Measurements from ENCODE around the gene FUT9.

- TF ChIP-seq, protein P1, sequence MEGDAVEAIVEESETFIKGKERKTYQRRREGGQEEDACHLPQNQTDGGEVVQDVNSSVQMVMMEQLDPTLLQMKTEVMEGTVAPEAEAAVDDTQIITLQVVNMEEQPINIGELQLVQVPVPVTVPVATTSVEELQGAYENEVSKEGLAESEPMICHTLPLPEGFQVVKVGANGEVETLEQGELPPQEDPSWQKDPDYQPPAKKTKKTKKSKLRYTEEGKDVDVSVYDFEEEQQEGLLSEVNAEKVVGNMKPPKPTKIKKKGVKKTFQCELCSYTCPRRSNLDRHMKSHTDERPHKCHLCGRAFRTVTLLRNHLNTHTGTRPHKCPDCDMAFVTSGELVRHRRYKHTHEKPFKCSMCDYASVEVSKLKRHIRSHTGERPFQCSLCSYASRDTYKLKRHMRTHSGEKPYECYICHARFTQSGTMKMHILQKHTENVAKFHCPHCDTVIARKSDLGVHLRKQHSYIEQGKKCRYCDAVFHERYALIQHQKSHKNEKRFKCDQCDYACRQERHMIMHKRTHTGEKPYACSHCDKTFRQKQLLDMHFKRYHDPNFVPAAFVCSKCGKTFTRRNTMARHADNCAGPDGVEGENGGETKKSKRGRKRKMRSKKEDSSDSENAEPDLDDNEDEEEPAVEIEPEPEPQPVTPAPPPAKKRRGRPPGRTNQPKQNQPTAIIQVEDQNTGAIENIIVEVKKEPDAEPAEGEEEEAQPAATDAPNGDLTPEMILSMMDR (IDR thresholded peaks at IDR 0.05), result no peak
- TF ChIP-seq POLR2AphosphoS5 (IDR thresholded peaks at IDR 0.05; ENCODE audit: low read depth, low read length) (no peak), TCF7L2 (IDR thresholded peaks at IDR 0.05; ENCODE audit: low read depth, low read length) (no peak), SIN3A (IDR thresholded peaks at IDR 0.05; ENCODE audit: borderline replicate concordance, insufficient read depth, low read depth, low read length) (no peak)
- TF ChIP-seq, protein P2, sequence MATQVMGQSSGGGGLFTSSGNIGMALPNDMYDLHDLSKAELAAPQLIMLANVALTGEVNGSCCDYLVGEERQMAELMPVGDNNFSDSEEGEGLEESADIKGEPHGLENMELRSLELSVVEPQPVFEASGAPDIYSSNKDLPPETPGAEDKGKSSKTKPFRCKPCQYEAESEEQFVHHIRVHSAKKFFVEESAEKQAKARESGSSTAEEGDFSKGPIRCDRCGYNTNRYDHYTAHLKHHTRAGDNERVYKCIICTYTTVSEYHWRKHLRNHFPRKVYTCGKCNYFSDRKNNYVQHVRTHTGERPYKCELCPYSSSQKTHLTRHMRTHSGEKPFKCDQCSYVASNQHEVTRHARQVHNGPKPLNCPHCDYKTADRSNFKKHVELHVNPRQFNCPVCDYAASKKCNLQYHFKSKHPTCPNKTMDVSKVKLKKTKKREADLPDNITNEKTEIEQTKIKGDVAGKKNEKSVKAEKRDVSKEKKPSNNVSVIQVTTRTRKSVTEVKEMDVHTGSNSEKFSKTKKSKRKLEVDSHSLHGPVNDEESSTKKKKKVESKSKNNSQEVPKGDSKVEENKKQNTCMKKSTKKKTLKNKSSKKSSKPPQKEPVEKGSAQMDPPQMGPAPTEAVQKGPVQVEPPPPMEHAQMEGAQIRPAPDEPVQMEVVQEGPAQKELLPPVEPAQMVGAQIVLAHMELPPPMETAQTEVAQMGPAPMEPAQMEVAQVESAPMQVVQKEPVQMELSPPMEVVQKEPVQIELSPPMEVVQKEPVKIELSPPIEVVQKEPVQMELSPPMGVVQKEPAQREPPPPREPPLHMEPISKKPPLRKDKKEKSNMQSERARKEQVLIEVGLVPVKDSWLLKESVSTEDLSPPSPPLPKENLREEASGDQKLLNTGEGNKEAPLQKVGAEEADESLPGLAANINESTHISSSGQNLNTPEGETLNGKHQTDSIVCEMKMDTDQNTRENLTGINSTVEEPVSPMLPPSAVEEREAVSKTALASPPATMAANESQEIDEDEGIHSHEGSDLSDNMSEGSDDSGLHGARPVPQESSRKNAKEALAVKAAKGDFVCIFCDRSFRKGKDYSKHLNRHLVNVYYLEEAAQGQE (IDR thresholded peaks at IDR 0.05; ENCODE audit: insufficient read depth in 1 of 2, low read depth in 2 of 2, low read length in 1 of 2), result no peak
Measured at GRCh38 chr6:96138406-96138805, 122.6 kb downstream of the FUT9 start.

All from Panc1 (cell line).